ENCODE results near the gene ROCK2.

Gene ROCK2

DNA sequence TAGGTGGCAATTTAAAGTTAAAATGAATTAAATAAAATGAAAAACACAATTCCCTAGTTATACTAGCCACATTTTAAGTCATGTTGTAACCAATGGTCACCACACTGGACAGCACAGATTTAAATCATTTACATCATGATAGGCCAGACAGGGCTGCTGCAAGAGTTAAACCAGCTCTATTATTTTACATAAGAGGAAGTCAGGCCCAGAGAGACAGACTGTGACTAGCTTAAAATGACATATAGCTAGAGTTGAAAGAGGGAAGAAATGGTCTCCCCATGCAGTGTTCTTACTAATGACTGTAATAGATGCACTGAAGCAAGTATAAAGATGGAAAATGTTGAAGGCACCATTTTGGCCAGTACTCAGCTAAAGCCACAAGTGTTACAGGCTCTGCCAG is 119.5 kb downstream of the ROCK2 start:
- DNase-seq: no peak

DNA sequence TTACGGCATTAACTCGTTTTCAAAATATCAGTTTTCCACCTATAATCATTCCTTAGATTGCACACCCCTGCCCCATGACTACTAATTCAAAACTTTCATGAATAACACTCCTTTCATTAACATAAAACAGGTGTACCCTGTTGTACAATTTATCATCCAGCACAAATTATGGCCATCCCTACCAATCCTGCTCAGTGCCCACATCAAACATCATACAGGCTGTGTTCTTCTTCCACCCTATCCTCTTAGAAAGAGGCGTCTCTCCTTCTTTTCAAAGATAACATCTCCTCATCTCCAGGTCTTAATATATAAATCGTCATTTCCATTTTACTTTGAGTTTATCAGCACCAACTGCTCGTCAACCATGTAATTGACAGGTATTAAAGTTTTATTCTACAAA is 121.6 kb downstream of the ROCK2 start:
- no peak for DNase-seq

- no peak for DNase-seq
Observed at GRCh38 chr2:11220445-11220844, 124.0 kb downstream of the ROCK2 start.

GRCh38 chr2:11215407-11215806 is 129.0 kb downstream of the ROCK2 start:
- DNase-seq: no peak

DNA sequence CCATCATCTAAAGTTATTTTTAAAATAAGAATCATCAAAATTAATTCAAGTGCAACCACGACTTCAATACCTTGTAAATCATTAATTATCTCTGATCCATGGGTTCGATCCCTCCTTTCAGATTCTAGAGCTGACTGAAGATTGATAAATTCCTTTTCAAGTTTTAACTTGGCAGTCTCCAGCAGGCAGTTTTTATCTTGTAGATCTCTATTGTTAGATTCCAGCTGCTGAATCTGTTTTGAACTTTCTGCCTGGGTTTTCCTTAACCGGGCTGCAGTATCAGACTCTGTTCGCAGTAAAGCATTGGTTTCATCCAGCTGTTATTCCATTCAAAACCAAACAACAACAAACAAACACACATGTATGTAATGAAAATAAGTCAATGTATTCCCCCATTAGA is 129.7 kb downstream of the ROCK2 start:
- DNase-seq: no peak

GRCh38 chr2:11213975-11214374 is 130.5 kb downstream of the ROCK2 start:
- no peak for DNase-seq

GRCh38 chr2:11213090-11213638 is 131.3 kb downstream of the ROCK2 start:
- DNase-seq: no peak

GRCh38 chr2:11212645-11213044 is 131.8 kb downstream of the ROCK2 start:
- no peak for DNase-seq

DNA sequence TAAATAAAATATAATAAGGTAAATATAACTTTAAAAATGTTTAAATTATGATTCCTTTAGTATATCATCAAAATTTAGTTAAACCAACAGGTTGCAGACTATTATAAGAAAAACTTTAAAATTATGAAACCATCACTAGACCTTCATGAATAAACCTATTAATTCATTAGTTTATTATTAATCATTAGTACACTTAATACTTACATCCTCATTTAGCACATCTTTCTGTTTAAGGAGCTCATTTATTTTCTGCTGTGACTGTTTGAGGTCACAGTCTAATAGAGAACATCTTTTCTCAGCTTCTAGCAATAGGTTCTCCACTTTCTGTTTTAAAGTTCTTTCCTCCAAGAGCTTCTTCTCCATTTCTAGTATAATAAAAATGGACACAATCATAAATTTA is 136.4 kb downstream of the ROCK2 start:
- no peak for DNase-seq

DNA sequence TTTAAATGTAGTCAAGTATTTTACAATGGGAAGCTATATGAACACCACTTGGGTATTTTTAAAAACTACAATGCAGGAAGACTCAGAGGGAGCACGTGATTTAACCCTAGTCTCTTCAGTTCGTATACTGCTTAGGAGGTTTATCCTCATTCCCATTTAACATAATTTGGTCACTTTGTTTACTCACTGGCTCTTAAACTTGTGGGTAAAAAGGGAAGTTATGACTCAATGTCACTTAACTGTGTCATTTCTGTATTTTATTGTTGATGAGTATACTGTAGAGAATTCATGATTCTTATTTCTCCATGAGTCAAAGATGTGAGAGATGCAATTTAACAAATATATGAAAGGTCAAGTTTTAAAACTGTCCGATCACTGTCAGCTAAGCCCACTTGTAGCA is 141.0 kb downstream of the ROCK2 start:
- DNase-seq: no peak

GRCh38 chr2:11201969-11202368 is 142.5 kb downstream of the ROCK2 start:
- DNase-seq: no peak

DNA sequence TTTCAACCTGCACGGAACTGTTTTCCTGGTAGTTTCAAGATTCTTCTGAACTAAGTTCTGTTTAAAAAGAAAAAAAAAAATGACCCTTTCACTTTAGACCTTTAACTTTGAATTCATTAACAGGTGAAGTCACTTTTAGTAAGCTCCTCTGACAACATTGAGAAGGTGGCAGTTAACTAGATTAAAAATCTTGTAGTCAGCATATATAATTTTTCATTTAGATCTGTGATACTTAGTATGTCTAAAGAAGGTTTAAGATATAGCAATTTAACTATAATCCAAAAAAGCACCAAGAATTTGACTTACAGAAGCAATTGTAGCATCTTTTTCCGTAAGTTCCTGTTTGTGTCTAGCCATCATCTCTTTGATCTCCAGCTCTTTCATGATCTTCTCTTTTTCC is 143.8 kb downstream of the ROCK2 start:
- no peak for DNase-seq

DNA sequence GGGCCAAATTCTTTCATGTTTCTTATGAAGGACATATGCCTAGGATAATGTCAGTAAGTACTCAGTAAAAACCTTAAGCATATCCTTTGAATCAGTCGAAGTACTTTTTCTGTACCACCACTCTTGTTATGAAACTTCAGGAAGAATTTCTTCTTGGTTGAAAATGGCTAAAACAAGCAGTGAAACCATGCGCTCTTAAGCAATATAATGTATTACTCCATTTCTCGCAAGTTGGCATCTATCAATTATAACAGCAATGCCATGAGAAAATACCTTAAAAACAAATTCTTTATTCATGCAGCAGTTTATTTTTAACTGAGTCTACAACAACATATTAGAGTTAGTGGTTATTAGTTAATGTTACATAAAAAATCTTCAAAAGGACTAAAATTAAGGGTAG is 148.2 kb downstream of the ROCK2 start:
- no peak for DNase-seq

DNA sequence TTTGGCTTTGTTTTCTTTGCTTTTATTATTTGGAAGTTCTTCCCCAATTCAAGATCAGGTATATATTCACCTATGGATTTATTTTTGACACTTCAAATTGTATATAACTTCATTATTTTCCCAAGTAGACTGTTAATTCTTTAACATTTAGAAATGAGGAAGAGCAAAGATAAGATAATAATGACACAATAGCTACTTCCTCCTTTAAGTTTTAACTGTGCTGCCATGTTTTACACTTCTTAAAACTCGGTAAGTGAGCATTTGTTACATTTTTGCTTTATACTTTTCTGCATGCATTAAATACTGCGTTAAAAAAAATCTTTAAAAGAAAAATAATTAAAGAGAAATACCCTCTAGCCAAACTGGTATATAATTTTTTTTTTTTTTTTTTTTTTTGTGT is 156.7 kb downstream of the ROCK2 start:
- no peak for DNase-seq

- DNase-seq: no peak
Observed at GRCh38 chr2:11187083-11187619, 157.3 kb downstream of the ROCK2 start.

GRCh38 chr2:11186145-11186544 is 158.3 kb downstream of the ROCK2 start:
- no peak for DNase-seq

DNA sequence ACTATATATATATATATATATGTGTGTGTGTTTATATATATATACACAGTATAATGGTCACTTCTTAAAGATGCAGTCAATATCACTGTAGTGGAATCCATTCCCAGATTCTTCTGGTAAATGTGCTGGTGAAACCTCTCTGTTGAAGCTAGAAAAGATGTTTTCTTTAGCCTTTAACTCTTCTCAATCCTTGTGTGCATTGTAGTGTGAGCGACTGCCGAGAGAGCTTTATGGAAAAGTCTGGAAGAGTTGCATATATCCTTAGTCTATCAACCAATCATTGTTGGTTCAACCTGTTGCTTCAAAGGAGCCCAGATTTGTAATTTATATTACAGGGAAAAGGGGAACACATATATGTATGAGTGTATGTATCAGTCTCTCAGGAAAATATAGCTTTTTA is 161.5 kb downstream of the ROCK2 start:
- DNase-seq: no peak

DNA sequence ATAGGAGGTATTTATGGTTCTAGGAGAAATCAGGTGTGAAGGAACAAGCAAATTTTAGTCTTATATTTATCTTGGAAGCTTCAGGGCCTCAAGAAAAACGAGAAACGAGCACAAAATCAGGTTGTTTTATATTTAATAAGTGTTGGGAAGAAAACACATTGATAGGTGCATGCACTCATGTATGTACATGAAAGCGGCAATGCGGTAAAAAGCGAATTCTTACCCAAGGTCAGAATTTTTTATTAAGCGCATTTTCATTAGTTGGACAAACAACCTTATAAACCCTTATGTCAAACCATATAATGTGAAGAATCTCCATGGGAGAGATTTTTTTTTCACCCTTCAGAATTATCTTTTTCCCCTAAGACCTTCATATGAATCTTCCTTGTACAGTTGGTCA is 163.8 kb downstream of the ROCK2 start:
- DNase-seq: no peak

- no peak for DNase-seq
Observed at GRCh38 chr2:11179899-11180298, 164.5 kb downstream of the ROCK2 start.

- DNase-seq: no peak
Observed at GRCh38 chr2:11179196-11179595, 165.2 kb downstream of the ROCK2 start.

DNA sequence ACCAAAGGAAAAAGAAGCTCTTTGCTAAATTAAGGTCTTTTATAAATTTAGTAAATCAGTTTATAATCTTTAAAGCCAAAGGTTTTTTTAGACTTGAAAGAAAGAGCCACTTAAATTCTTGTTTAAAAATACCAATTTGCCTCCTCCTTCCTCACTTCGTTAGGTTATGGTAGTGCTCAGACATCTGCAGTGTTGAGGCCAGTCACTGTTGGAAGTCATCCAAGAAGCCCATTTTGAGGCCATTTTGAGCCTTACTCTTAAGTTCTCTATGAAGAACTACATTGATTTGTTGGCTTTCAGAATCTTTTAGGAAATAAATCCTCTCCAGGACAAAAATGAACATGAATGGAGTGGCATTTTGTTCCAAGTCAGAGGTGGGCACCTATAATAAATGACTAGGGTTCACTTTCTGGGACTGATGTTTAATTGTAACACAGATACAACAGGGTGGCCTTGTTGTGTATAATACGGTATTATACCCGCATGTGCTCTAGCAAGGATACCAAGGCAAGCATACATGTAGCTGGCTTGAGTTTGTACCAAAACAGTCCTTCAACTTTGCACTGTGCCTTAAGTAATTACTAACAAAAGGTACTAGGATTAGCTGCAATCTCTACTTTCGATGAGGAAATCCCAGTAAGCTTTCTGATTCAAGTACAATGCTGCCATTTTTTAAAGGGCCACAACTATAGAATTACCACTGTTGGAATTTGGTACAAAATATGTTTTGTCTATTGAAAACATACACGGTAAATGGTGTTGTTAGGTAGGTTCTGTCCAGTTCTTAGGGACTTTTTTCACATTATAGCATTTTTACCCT is 166.4 kb downstream of the ROCK2 start:
- DNase-seq: no peak

- no peak for DNase-seq
Observed at GRCh38 chr2:11175293-11175795, 169.1 kb downstream of the ROCK2 start.

- no peak for DNase-seq
Observed at GRCh38 chr2:11174222-11174621, 170.2 kb downstream of the ROCK2 start.

DNA sequence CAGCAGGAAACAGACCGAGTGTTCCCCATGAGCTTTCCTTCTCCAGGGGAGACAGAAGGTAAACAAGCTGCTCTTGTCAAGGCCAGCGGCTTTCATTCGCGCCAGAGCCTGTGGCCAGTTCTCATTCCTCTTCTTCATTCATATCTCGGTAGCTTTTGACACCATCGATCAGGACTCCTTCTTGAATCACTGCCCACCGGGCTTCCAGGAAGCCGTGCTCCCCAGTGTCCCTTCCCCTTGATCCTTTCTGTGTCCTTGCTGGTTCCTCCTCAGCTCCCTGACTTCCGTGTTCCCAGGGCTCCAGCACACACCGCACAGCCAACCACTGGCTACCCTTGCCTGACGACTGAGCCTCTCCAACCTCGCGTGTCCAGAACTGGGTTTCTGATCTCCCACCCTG is 175.1 kb downstream of the ROCK2 start:
- DNase-seq: no peak

DNA sequence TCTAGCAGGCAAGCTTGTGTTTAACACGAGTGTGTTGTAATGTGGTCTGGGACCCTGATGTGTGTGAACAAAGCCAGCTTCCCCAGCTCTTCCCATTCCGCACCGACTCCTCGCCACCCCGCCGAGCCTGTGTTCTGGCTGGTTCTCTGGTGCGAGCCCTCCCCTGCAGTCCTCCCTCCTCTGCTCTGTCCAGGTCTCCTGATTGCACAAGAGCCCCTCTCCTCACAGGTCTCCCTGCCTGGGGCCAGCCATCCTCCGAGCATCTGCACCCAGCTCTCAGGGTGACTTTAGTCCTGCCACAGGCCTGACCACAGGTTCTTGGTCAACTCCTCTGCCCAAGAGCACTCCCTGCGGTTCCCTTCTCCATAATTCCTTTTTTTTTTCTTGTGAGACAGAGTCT is 175.9 kb downstream of the ROCK2 start:
- DNase-seq: no peak
